Caco-2 (cell line): ENCODE measurements around the gene ELOVL3. TPM values are rescaled to one million over a fixed set of nuclear protein-coding genes. Genes with fewer than 3 reads are reported as not detected.

Source experiments
- BruUV-seq: library from RNA; stranded (reverse); fragments of 400-500 nt; replicated peaks from 2 replicates; lab custom pipeline; 2021; lab: Mats Ljungman, UMichigan
- CTCF ChIA-PET: fragments of 300-600 bp; sonication (Branson Sonifier 250); formaldehyde crosslinking; loops from one replicate; lab custom pipeline; 2022; ENCODE audit warnings: antibody characterized with exemption; lab: Charles Lee
- POLR2A ChIA-PET: fragments of 300-600 bp; sonication (Branson Sonifier 250); formaldehyde crosslinking; loops from one replicate; lab custom pipeline; 2022; ENCODE audit warnings: antibody characterized with exemption; lab: Charles Lee
- DNase-seq, 2 experiments: peaks; one replicate each; pipeline versions ENCODE4 v3.0.0 to v3.0.0-alpha.2; 2020 to 2022
- H3K27me3 ChIP-seq: replicated peaks from 2 replicates; pipeline ENCODE4 v1.6.0; 2011; ENCODE audit warnings: low read length; ENCODE audit not compliant: control insufficient read depth, insufficient read depth
- H3K36me3 ChIP-seq: 2 replicates; pipeline ENCODE4 v1.5.1; 2011; ENCODE audit warnings: low read length; ENCODE audit not compliant: control insufficient read depth, insufficient read depth
- H3K4me1 ChIP-seq: fragments of 250-450 bp; sonication (Bioruptor Pico); 2 replicates; pipeline ENCODE4 v1.5.1; 2020; ENCODE audit warnings: mild to moderate bottlenecking
- H3K4me3 ChIP-seq: 2 replicates; pipeline ENCODE4 v1.5.1; 2011; ENCODE audit warnings: low read depth, mild to moderate bottlenecking, control low read depth, low read length
- H3K9me3 ChIP-seq: fragments of 250-450 bp; sonication (Bioruptor Pico); 2 replicates; pipeline ENCODE4 v1.5.1; 2020; ENCODE audit warnings: mild to moderate bottlenecking, moderate library complexity
- H3K27ac Mint-ChIP-seq: one replicate; pipeline ENCODE4 v1.8.0; 2022; ENCODE audit warnings: mixed read lengths; ENCODE audit not compliant: unreplicated experiment
- H3K27me3 Mint-ChIP-seq: one replicate; pipeline ENCODE4 v1.8.0; 2022; ENCODE audit warnings: mixed read lengths; ENCODE audit not compliant: insufficient read depth, unreplicated experiment
- H3K36me3 Mint-ChIP-seq: one replicate; pipeline ENCODE4 v1.8.0; 2022; ENCODE audit warnings: mild to moderate bottlenecking, mixed read lengths; ENCODE audit not compliant: insufficient read depth, unreplicated experiment
- H3K4me1 Mint-ChIP-seq: one replicate; pipeline ENCODE4 v1.8.0; 2022; ENCODE audit warnings: low read depth, mixed read lengths; ENCODE audit not compliant: unreplicated experiment
- H3K4me3 Mint-ChIP-seq: one replicate; pipeline ENCODE4 v1.8.0; 2022; ENCODE audit warnings: mild to moderate bottlenecking, moderate library complexity, mixed read lengths; ENCODE audit not compliant: unreplicated experiment
- H3K9me3 Mint-ChIP-seq: one replicate; pipeline ENCODE4 v1.8.0; 2022; ENCODE audit warnings: mixed read lengths; ENCODE audit not compliant: unreplicated experiment
- intact Hi-C: fragments of 100-400 bp; cut with micrococcal nuclease; formaldehyde crosslinking; loops from one replicate; pipeline ENCODE4 v1.10.0; 2022; ENCODE audit not compliant: unreplicated experiment
- total RNA-seq: library from RNA; stranded (reverse); gene quantifications from 2 replicates; pipeline ENCODE4 v1.2.3, GENCODE V29; 2022
- TF ChIP-seq, protein P1 (sequence below), 2 experiments: fragments of 200-600 bp in 1 of 2; IDR thresholded peaks; 1 replicate in 1 of 2; 2 replicates in 1 of 2; pipeline versions ENCODE4 v1.5.1 to v1.8.0; 2011 to 2022; ENCODE audit warnings: antibody characterized with exemption in 1 of 2, control low read depth in 1 of 2, inconsistent platforms in 1 of 2, low read depth in 1 of 2, low read length in 1 of 2, mild to moderate bottlenecking in 1 of 2, moderate library complexity in 1 of 2; ENCODE audit not compliant: insufficient read depth in 1 of 2, severe bottlenecking in 1 of 2, unreplicated experiment in 1 of 2

The ELOVL3 gene
- total RNA-seq, 1 experiment from 2014 or later = 2.2 TPM

DNA sequence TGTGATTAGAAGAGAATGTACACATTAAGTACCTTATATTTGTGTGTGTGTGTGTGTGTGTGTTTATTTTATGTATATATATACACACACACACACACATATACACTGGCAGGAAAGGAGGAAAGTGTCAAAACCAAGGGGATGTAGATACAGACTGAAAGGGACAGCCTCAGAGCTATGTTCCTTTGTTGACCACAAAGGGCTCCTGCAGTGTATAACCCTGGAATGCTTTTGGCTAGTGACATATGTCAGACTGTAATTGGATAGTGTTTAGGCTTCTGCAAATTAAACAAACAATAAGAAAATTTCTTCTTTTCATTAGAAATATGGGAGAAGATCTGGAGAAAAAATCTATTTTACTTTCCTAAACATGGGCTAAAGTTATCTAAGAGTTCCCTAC, 35.1 kb downstream of the ELOVL3 start:
- intact Hi-C loops = no loop called here
- no TSS peak for BruUV-seq
- peaks cover 2% of the 10 kb centered on the region for H3K36me3 ChIP-seq

DNA sequence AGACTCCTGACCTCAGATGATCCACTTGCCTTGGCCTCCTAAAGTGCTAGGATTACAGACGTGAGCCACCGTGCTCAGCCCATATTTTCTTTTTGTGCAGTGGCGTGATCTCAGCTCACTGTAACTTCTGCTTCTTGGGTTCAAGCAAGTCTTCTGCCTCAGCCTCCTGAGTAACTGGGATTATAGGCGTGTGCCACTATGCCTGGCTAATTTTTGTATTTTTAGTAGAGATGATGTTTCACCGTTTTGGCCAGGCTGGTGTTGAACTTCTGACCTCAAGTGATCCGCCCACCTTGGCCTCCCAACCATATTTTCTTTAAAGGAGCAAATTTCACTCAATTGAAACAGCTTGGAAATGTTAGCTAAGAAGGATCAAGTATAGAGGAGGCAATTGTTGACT, 35.7 kb downstream of the ELOVL3 start:
- Mint-ChIP-seq H3K4me1 (peaks cover 7% of the 10 kb centered on the region), H3K27ac (no peak overlapping the region), H3K27me3 (no peaks in the 10 kb centered on the region), H3K9me3 (no peaks in the 10 kb centered on the region), H3K36me3 (peaks cover 40% of the 10 kb centered on the region), H3K4me3 (no peak overlapping the region)
- DNase-seq = no peak
- TF ChIP-seq, protein P1, sequence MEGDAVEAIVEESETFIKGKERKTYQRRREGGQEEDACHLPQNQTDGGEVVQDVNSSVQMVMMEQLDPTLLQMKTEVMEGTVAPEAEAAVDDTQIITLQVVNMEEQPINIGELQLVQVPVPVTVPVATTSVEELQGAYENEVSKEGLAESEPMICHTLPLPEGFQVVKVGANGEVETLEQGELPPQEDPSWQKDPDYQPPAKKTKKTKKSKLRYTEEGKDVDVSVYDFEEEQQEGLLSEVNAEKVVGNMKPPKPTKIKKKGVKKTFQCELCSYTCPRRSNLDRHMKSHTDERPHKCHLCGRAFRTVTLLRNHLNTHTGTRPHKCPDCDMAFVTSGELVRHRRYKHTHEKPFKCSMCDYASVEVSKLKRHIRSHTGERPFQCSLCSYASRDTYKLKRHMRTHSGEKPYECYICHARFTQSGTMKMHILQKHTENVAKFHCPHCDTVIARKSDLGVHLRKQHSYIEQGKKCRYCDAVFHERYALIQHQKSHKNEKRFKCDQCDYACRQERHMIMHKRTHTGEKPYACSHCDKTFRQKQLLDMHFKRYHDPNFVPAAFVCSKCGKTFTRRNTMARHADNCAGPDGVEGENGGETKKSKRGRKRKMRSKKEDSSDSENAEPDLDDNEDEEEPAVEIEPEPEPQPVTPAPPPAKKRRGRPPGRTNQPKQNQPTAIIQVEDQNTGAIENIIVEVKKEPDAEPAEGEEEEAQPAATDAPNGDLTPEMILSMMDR (IDR thresholded peaks at IDR 0.05; ENCODE audit: insufficient read depth in 1 of 2, low read depth in 1 of 2, low read length in 1 of 2, severe bottlenecking in 1 of 2, unreplicated experiment in 1 of 2) = no peak
- Histone ChIP-seq H3K4me1 (no peaks in the 10 kb centered on the region), H3K36me3 (peaks cover 2% of the 10 kb centered on the region), H3K27me3 (no peaks in the 10 kb centered on the region), H3K9me3 (no peaks in the 10 kb centered on the region), H3K4me3 (no peak overlapping the region)
- no TSS peak for BruUV-seq
- POLR2A ChIA-PET = no interaction called here
- CTCF ChIA-PET = no interaction called here
- intact Hi-C loops = no loop called here

More for the DNA sequence above, 35.1 kb downstream of the ELOVL3 start:
- H3K4me1 Mint-ChIP-seq = peaks cover 7% of the 10 kb centered on the region
- no peaks in the 10 kb centered on the region for H3K9me3 Mint-ChIP-seq
- CTCF ChIA-PET = no interaction called here
- Histone ChIP-seq H3K4me3 (no peak overlapping the region), H3K9me3 (no peaks in the 10 kb centered on the region), H3K4me1 (no peaks in the 10 kb centered on the region), H3K27me3 (no peaks in the 10 kb centered on the region)
- H3K27me3 Mint-ChIP-seq = no peaks in the 10 kb centered on the region
- H3K4me3 Mint-ChIP-seq = no peak overlapping the region
- no peak for DNase-seq
- H3K27ac Mint-ChIP-seq = no peak overlapping the region
- peaks cover 40% of the 10 kb centered on the region for H3K36me3 Mint-ChIP-seq
- POLR2A ChIA-PET = no interaction called here
- TF ChIP-seq, protein P1 (IDR thresholded peaks at IDR 0.05; ENCODE audit: insufficient read depth in 1 of 2, low read depth in 1 of 2, low read length in 1 of 2, severe bottlenecking in 1 of 2, unreplicated experiment in 1 of 2) = no peak

DNA sequence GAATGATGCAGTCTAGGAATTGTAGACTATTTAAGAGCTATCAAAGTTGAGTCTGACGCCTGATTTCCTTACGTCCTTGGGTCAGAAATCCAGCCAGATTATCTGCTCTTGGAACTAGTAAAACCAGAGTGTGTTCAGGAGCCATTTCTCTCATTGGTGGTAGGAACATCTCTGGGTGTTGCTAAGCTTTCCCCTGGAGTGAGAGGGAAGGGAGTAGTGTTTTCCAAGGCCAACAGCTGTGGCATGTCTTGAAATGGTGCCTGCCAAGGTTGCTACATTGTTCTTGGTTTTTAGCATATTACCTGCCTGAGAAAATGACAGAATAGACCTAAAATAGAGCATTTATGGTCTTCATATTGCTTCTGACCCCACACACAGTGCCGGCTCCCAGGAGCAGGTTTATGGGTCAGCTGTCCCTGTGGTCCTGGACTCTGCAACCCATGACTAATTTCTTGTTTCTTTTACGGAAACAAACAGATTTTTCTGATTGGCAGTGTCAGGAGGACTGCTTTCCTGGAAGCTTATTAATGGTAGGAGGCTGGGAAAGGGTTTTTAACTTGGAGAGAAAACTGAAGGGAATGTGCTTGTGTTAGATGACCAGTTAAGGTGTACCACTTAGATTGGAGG, 36.8 kb downstream of the ELOVL3 start:
- CTCF ChIA-PET = no interaction called here

More for the DNA sequence above, 36.8 kb downstream of the ELOVL3 start:
- no TSS peak for BruUV-seq
- Mint-ChIP-seq H3K27me3 (no peaks in the 10 kb centered on the region), H3K4me3 (no peak overlapping the region), H3K27ac (no peak overlapping the region), H3K4me1 (peaks cover 7% of the 10 kb centered on the region), H3K36me3 (peaks cover 40% of the 10 kb centered on the region), H3K9me3 (no peaks in the 10 kb centered on the region)
- Histone ChIP-seq H3K9me3 (no peaks in the 10 kb centered on the region), H3K4me1 (no peaks in the 10 kb centered on the region), H3K36me3 (peaks cover 2% of the 10 kb centered on the region), H3K27me3 (no peaks in the 10 kb centered on the region), H3K4me3 (no peak overlapping the region)
- no peak for DNase-seq
- intact Hi-C loops = no loop called here
- TF ChIP-seq, protein P1 (IDR thresholded peaks at IDR 0.05; ENCODE audit: insufficient read depth in 1 of 2, low read depth in 1 of 2, low read length in 1 of 2, severe bottlenecking in 1 of 2, unreplicated experiment in 1 of 2) = no peak
- POLR2A ChIA-PET = no interaction called here
